Neuronal stem cell (in vitro differentiated cells): ENCODE data around the gene CD52.

Experiments used
- DNase-seq: peaks from one replicate; pipeline ENCODE4 v3.0.0-alpha.2; 2013; ENCODE audit warnings: low spot score
- H2AFZ ChIP-seq: one replicate; pipeline ENCODE4 v1.6.1; 2013; ENCODE audit warnings: mild to moderate bottlenecking, low read length, inconsistent platforms
- H2AK5ac ChIP-seq: 2 replicates; pipeline ENCODE4 v1.6.1; 2013; ENCODE audit warnings: low read depth, mild to moderate bottlenecking, inconsistent platforms, low read length, moderate library complexity, mixed read lengths
- H2BK120ac ChIP-seq: 2 replicates; pipeline ENCODE4 v1.6.1; 2013; ENCODE audit warnings: low read depth, mild to moderate bottlenecking, inconsistent platforms, low read length, moderate library complexity, mixed read lengths
- H2BK12ac ChIP-seq: one replicate; pipeline ENCODE4 v1.6.1; 2013; ENCODE audit warnings: low read length, inconsistent platforms
- H2BK15ac ChIP-seq: 2 replicates; pipeline ENCODE4 v1.6.1; 2013; ENCODE audit warnings: mild to moderate bottlenecking, low read length, inconsistent platforms, mixed read lengths
- H2BK5ac ChIP-seq: one replicate; pipeline ENCODE4 v1.6.1; 2013; ENCODE audit warnings: inconsistent platforms, mild to moderate bottlenecking, low read length, moderate library complexity
- H3K14ac ChIP-seq: one replicate; pipeline ENCODE4 v1.6.1; 2013; ENCODE audit warnings: low read length, inconsistent platforms
- H3K18ac ChIP-seq: 2 replicates; pipeline ENCODE4 v1.6.1; 2013; ENCODE audit warnings: low read length, inconsistent platforms
- H3K23ac ChIP-seq: 2 replicates; pipeline ENCODE4 v1.6.1; 2013; ENCODE audit warnings: low read depth, mild to moderate bottlenecking, mixed read lengths, low read length, inconsistent platforms; ENCODE audit not compliant: poor library complexity
- H3K27ac ChIP-seq: replicated peaks from 3 replicates; pipeline ENCODE4 v1.5.1; 2013; ENCODE audit warnings: low read length, inconsistent platforms
- H3K27me3 ChIP-seq, 3 experiments: 2 replicates each; pipeline ENCODE4 v1.6.1; 2013; ENCODE audit warnings: low read length in 3 of 3, mild to moderate bottlenecking in 2 of 3, inconsistent platforms in 1 of 3, low read depth in 1 of 3, mixed read lengths in 1 of 3, moderate library complexity in 1 of 3; ENCODE audit not compliant: control insufficient read depth in 3 of 3, insufficient read depth in 3 of 3
- H3K36me3 ChIP-seq, 2 donors: replicated peaks in 1 of 2; 2 replicates each; pipeline ENCODE4 v1.6.1; 2013; ENCODE audit warnings: low read length in 2 of 2; ENCODE audit not compliant: control insufficient read depth in 2 of 2, insufficient read depth in 2 of 2
- H3K4ac ChIP-seq: 2 replicates; pipeline ENCODE4 v1.6.1; 2013; ENCODE audit warnings: inconsistent platforms, mild to moderate bottlenecking, low read length, moderate library complexity
- H3K4me1 ChIP-seq, 2 donors: 1 replicate in 1 of 2; 2 replicates in 1 of 2; pipeline ENCODE4 v1.6.1; 2013; ENCODE audit warnings: low read length in 2 of 2, low read depth in 1 of 2; ENCODE audit not compliant: control insufficient read depth in 2 of 2, insufficient read depth in 1 of 2
- H3K4me2 ChIP-seq: one replicate; pipeline ENCODE4 v1.6.1; 2013; ENCODE audit warnings: mild to moderate bottlenecking, low read length, inconsistent platforms; ENCODE audit not compliant: insufficient read depth, poor library complexity, severe bottlenecking
- H3K4me3 ChIP-seq, 2 donors: 2 replicates each; pipeline ENCODE4 v1.5.1; 2013; ENCODE audit warnings: low read length in 2 of 2, mild to moderate bottlenecking in 2 of 2, inconsistent platforms in 1 of 2, moderate library complexity in 1 of 2
- H3K79me1 ChIP-seq: one replicate; pipeline ENCODE4 v1.6.1; 2013; ENCODE audit warnings: low read depth, mild to moderate bottlenecking, inconsistent platforms, low read length, moderate library complexity
- H3K9ac ChIP-seq: one replicate; pipeline ENCODE4 v1.6.1; 2013; ENCODE audit warnings: mild to moderate bottlenecking, low read depth, low read length, inconsistent platforms; ENCODE audit not compliant: poor library complexity
- H3K9me3 ChIP-seq, 2 donors: replicated peaks in 1 of 2; 2 replicates each; pipeline versions ENCODE3 to v1.6.1; 2013; ENCODE audit warnings: low read length in 2 of 2, mild to moderate bottlenecking in 2 of 2, inconsistent platforms in 1 of 2, low read depth in 1 of 2, mixed read lengths in 1 of 2, moderate library complexity in 1 of 2; ENCODE audit not compliant: control insufficient read depth in 2 of 2, insufficient read depth in 1 of 2
- H4K8ac ChIP-seq: one replicate; pipeline ENCODE4 v1.6.1; 2013; ENCODE audit warnings: low read depth, mild to moderate bottlenecking, inconsistent platforms, low read length, moderate library complexity
- H4K91ac ChIP-seq: one replicate; pipeline ENCODE4 v1.6.1; 2013; ENCODE audit warnings: low read length, low read depth, mild to moderate bottlenecking, inconsistent platforms; ENCODE audit not compliant: poor library complexity
- WGBS, 2 donors: extraction: QIAGEN DNeasy Blood & Tissue Kit; methylation state at CpG; one replicate each; pipeline ENCODE4 v1.1.7; 2013; ENCODE audit warnings: missing lambda C conversion rate in 2 of 2, mixed read lengths in 1 of 2; ENCODE audit not compliant: insufficient read length in 2 of 2, insufficient replicate concordance in 1 of 2; ENCODE audit errors: extremely low coverage in 2 of 2; 5-methylcytosine and 5-hydroxymethylcytosine counted together

Gene CD52

GRCh38 chr1:26288311-26288941, 29.3 kb upstream of the CD52 start:
- Histone ChIP-seq H3K18ac (no peak overlapping the region), H3K27me3 (no peaks in the 10 kb centered on the region), H3K4me1 (peaks cover 32 to 50% of the 10 kb centered on the region in 2 donors), H3K9ac (no peak overlapping the region), H3K36me3 (peaks cover 4% of the 10 kb centered on the region in 2 donors), H3K79me1 (no peaks in the 10 kb centered on the region), H2BK15ac (no peak overlapping the region), H3K4me3 (no peak overlapping the region), H3K4me2 (no peak overlapping the region), H4K91ac (no peak overlapping the region), H2BK12ac (peak overlapping the region; percentile 85), H2BK5ac (no peak overlapping the region), H3K9me3 (no peaks in the 10 kb centered on the region), H2AFZ (no peak overlapping the region), H3K4ac (no peak overlapping the region), H3K23ac (no peak overlapping the region), H4K8ac (no peak overlapping the region), H2BK120ac (no peak overlapping the region), H3K27ac (no peak overlapping the region), H2AK5ac (peak overlapping the region; percentile 96), H3K14ac (no peak overlapping the region)
- WGBS, 2 donors = no CpG with 5 or more reads among the region's 5 CpGs
- no peak for DNase-seq

DNA sequence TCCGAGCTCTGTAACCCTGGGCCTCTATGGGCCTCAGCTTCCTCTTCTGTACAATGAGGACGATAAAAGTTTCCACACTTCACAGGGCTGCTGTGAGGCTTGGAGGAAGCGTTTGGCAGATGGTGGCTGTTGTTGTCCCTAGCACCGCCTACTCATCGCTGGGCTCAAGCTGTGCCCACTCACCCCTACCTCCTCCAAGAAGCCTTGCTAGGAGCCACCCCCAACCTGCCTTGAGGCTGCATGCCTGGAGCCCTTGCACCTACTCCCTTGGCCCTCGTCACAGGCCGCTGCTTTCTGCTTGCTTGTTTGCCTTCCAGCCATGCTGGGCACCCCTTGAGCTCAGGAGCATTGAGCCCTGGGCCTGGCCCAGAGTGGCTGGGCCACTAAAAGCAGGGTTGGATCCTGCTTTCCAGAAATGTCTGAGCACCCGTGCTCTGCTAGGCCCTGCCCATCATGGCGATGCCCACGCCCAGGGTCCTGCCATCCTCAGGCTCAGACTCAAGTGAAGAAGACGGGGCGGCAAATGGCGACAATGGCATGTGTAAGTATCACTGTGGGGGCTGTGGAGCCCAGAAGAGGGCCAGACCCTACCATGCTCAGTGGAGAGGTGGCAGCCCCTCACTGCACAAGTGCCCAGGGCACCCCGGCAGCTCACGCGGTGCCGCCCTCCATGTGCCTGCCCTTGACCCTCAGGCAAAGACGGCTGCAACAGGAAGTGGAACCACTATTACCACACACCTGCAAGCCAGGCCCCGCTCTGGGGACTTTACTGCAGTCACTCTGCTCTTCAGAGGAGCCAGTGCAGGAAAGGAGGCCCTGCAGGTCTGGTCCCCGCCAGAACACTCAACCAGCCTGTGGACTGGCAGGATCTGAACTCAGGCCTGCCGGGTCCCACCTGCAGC, 28.3 kb upstream of the CD52 start:
- H2BK12ac ChIP-seq = peak overlapping the region; percentile 93
- peak overlapping the region; percentile 74 for H3K18ac ChIP-seq
- no peak overlapping the region for H2AFZ ChIP-seq
- H3K4me1 ChIP-seq = peaks cover 32 to 50% of the 10 kb centered on the region in 2 donors
- no peak overlapping the region for H4K91ac ChIP-seq
- no peak for DNase-seq
- peaks cover 3 to 4% of the 10 kb centered on the region in 2 donors for H3K36me3 ChIP-seq
- H3K4me2 ChIP-seq = no peak overlapping the region
- no peaks in the 10 kb centered on the region for H3K79me1 ChIP-seq
- H3K27ac ChIP-seq = no peak overlapping the region
- H3K9ac ChIP-seq = peak overlapping the region; percentile 63
- peak overlapping the region; percentile 96 for H2AK5ac ChIP-seq
- no peaks in the 10 kb centered on the region for H3K27me3 ChIP-seq
- H2BK15ac ChIP-seq = peak overlapping the region; percentile 11
- H2BK5ac ChIP-seq = peak overlapping the region; percentile 93
- peak overlapping the region; percentile 97 for H3K4ac ChIP-seq
- H3K23ac ChIP-seq = peak overlapping the region; percentile 87
- H3K4me3 ChIP-seq = no peak overlapping the region
- no peak overlapping the region for H4K8ac ChIP-seq
- no peaks in the 10 kb centered on the region for H3K9me3 ChIP-seq
- WGBS, 2 donors = no CpG with 5 or more reads among the region's 21 CpGs
- H2BK120ac ChIP-seq = peak overlapping the region; percentile 96
- H3K14ac ChIP-seq = peak overlapping the region; percentile 94

DNA sequence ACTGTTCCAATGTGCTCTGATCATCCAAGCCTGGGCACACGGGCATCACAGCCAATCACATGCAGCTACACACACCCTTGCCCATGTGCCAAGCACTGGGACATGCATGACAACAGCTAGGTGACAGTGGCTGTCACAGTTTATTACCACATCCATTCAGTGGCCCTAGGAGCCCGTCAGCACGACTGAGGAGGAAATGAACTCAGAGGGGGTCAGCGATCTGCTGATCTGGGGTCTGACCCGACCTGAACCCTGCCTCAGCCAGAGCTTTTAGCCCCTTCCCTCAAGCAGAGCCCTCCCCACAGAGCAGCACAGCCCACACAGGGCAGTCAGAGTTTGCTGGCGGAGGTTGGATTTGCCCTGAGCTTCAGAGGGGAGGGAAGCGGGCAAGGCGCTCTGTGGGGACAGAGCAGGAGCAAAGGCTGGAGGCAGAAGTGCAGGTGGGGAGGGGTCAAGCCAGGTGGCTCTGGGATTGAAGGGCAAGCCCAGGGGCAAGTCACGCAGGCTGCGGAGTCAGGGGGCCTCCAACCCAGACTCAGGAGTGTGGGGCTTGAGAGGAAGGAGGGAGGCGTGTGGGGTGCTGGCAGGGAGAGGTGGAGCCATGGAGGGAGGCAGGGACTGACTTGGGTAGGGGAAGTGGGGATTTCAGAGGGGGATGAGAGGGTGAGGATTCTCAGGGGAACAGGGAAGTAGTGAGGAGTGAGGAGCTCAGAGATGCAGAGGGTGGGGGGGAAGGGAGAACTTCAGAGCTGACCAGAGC, 27.5 kb upstream of the CD52 start:
- Histone ChIP-seq H2BK15ac (peak overlapping the region; percentile 11), H3K79me1 (no peaks in the 10 kb centered on the region), H2BK120ac (peak overlapping the region; percentile 96), H3K4me2 (no peak overlapping the region), H3K27me3 (no peaks in the 10 kb centered on the region), H2BK12ac (peak overlapping the region; percentile 93), H3K9ac (peak overlapping the region; percentile 67), H3K9me3 (no peaks in the 10 kb centered on the region), H2AFZ (no peak overlapping the region), H4K8ac (peak overlapping the region; percentile 30), H3K4ac (no peak overlapping the region), H3K18ac (peak overlapping the region; percentile 94), H3K23ac (peak overlapping the region; percentile 47), H2BK5ac (peak overlapping the region; percentile 93), H2AK5ac (peak overlapping the region; percentile 96), H3K14ac (peak overlapping the region; percentile 76), H3K4me1 (peaks cover 30 to 44% of the 10 kb centered on the region in 2 donors), H4K91ac (no peak overlapping the region), H3K4me3 (no peak overlapping the region), H3K36me3 (no peaks in the 10 kb centered on the region), H3K27ac (no peak overlapping the region)
- WGBS, 2 donors = no CpG with 5 or more reads among the region's 11 CpGs
- DNase-seq = no peak
